Neural cell (in vitro differentiated cells): Measurements from ENCODE around the gene PPFIA1. TPM values are rescaled to one million over a fixed set of nuclear protein-coding genes. Genes with fewer than 3 reads are reported as not detected.
A peak's percentile ranks its signal among the peaks of the same experiment; 100 is the strongest.

Experiments used
- H2AFZ ChIP-seq: fragments of 200-600, 300-800 bp; sonication (generic), shearing (Covaris generic); 2 replicates; pipeline ENCODE4 v1.6.0; 2014; ENCODE audit warnings: low read depth, mild to moderate bottlenecking, antibody characterized with exemption, low read length, moderate library complexity
- H3F3A ChIP-seq: fragments of 200-600 bp; shearing (Covaris generic); 2 replicates; pipeline ENCODE4 v1.6.1; 2016; ENCODE audit warnings: mild to moderate bottlenecking, moderate library complexity, mixed read lengths, antibody characterized with exemption, low read length; ENCODE audit not compliant: insufficient read depth, poor library complexity, severe bottlenecking
- H3K27ac ChIP-seq: fragments of 200-600, 300-800 bp; sonication (generic), shearing (Covaris generic); 2 replicates; pipeline ENCODE4 v1.5.1; 2014; ENCODE audit warnings: mild to moderate bottlenecking, low read length, moderate library complexity
- H3K27me3 ChIP-seq: fragments of 300-800, 200-600 bp; sonication (generic), shearing (Covaris generic); 2 replicates; pipeline ENCODE4 v1.6.0; 2014; ENCODE audit warnings: mild to moderate bottlenecking, low read depth, low read length, moderate library complexity; ENCODE audit not compliant: insufficient read depth
- H3K36me3 ChIP-seq: fragments of 300-800, 200-600 bp; sonication (generic), shearing (Covaris generic); 2 replicates; pipeline ENCODE4 v1.5.1; 2014; ENCODE audit warnings: mild to moderate bottlenecking, antibody characterized with exemption, low read length, moderate library complexity; ENCODE audit not compliant: insufficient read depth
- H3K4me2 ChIP-seq: fragments of 300-800, 200-600 bp; sonication (generic), shearing (Covaris generic); 2 replicates; pipeline ENCODE4 v1.6.0; 2014; ENCODE audit warnings: mild to moderate bottlenecking, low read length
- H3K4me3 ChIP-seq: fragments of 300-800, 200-600 bp; sonication (generic), shearing (Covaris generic); 2 replicates; pipeline ENCODE4 v1.5.1; 2014; ENCODE audit warnings: mild to moderate bottlenecking, low read length, moderate library complexity
- H3K79me2 ChIP-seq: fragments of 200-600 bp; shearing (Covaris generic); replicated peaks from 2 replicates; pipeline ENCODE4 v1.6.0; 2014; ENCODE audit warnings: mild to moderate bottlenecking, low read length, moderate library complexity; ENCODE audit not compliant: insufficient read depth
- H3K9ac ChIP-seq: fragments of 300-800, 200-600 bp; sonication (generic), shearing (Covaris generic); 2 replicates; pipeline ENCODE4 v1.6.1; 2016; ENCODE audit warnings: mild to moderate bottlenecking, low read length, mixed read lengths
- H3K9me2 ChIP-seq: fragments of 200-600 bp; shearing (Covaris generic); 2 replicates; pipeline ENCODE4 v1.6.1; 2016; ENCODE audit warnings: mild to moderate bottlenecking, low read length, mixed read lengths; ENCODE audit not compliant: insufficient read depth
- H3K9me3 ChIP-seq: fragments of 200-600, 300-800 bp; sonication (generic), shearing (Covaris generic); 2 replicates; pipeline ENCODE4 v1.6.1; 2016; ENCODE audit warnings: mild to moderate bottlenecking, mixed run types, low read length, moderate library complexity, mixed read lengths
- H4K20me1 ChIP-seq: fragments of 200-600 bp; shearing (Covaris generic); 2 replicates; pipeline ENCODE4 v1.6.1; 2016; ENCODE audit warnings: mild to moderate bottlenecking, mixed run types; ENCODE audit not compliant: insufficient read depth
- CTCF ChIP-seq: fragments of 450-650 bp; IDR thresholded peaks from 2 replicates; pipeline ENCODE4 v1.5.1; 2014; ENCODE audit warnings: antibody characterized with exemption, mild to moderate bottlenecking, moderate library complexity; ENCODE audit not compliant: poor library complexity, severe bottlenecking
- EP300 ChIP-seq: fragments of 450-650 bp; conservative IDR thresholded peaks from 2 replicates; pipeline ENCODE4 v1.6.1; 2014; ENCODE audit warnings: antibody characterized with exemption, mild to moderate bottlenecking, moderate library complexity; ENCODE audit not compliant: poor library complexity, severe bottlenecking
- EZH2 ChIP-seq: fragments of 200-600, 300-800 bp; shearing (Covaris generic), sonication (generic); IDR thresholded peaks from 2 replicates; pipeline ENCODE4 v1.6.1; 2014; ENCODE audit warnings: antibody characterized with exemption, low read length, borderline replicate concordance, mild to moderate bottlenecking; ENCODE audit not compliant: insufficient read depth, poor library complexity, severe bottlenecking
- MXI1 ChIP-seq: fragments of 450-650 bp; conservative IDR thresholded peaks from 2 replicates; pipeline ENCODE4 v1.6.1; 2014; ENCODE audit warnings: antibody characterized with exemption, mild to moderate bottlenecking; ENCODE audit not compliant: poor library complexity, severe bottlenecking
- POLR2AphosphoS5 ChIP-seq: IDR thresholded peaks from 2 replicates; pipeline ENCODE4 v1.6.1; 2012
- RAD21 ChIP-seq: fragments of 450-650 bp; conservative IDR thresholded peaks from 2 replicates; pipeline ENCODE4 v1.6.1; 2014; ENCODE audit warnings: antibody characterized with exemption, mild to moderate bottlenecking, moderate library complexity
- REST ChIP-seq: IDR thresholded peaks from 2 replicates; pipeline ENCODE4 v1.6.1; 2012; ENCODE audit warnings: borderline replicate concordance
- SMC3 ChIP-seq: fragments of 450-650 bp; conservative IDR thresholded peaks from 2 replicates; pipeline ENCODE4 v1.6.1; 2014; ENCODE audit warnings: antibody characterized with exemption, mild to moderate bottlenecking, moderate library complexity; ENCODE audit not compliant: poor library complexity
- TAF1 ChIP-seq: IDR thresholded peaks from 2 replicates; pipeline ENCODE4 v1.6.1; 2012; ENCODE audit warnings: low read depth
- polyA plus RNA-seq: library from polyadenylated mRNA; depleted of rRNA; stranded (reverse); fragments of >200 nt; gene quantifications from 2 replicates; pipeline ENCODE4 v1.2.3, GENCODE V29; 2014

Gene PPFIA1
- polyA plus RNA-seq, 1 donor from 2014 or later: 48.9 TPM

- H3F3A ChIP-seq: no peaks in the 10 kb centered on the region
- H3K36me3 ChIP-seq: no peaks in the 10 kb centered on the region
- H3K9me2 ChIP-seq: no peaks in the 10 kb centered on the region
- H4K20me1 ChIP-seq: no peaks in the 10 kb centered on the region
- peak overlapping the region; percentile 45 for H2AFZ ChIP-seq
- no peak for TF ChIP-seq CTCF
- TF ChIP-seq TAF1: no peak
- TF ChIP-seq SMC3: no peak
- TF ChIP-seq EZH2: no peak
- no peak for TF ChIP-seq EP300
- TF ChIP-seq POLR2AphosphoS5: no peak
- no peak for TF ChIP-seq REST
- TF ChIP-seq RAD21: no peak
- TF ChIP-seq MXI1: no peak
- H3K9me3 ChIP-seq: no peaks in the 10 kb centered on the region
- H3K27me3 ChIP-seq: no peaks in the 10 kb centered on the region
- H3K9ac ChIP-seq: peak overlapping the region; percentile 83
- H3K79me2 ChIP-seq: peaks cover 45% of the 10 kb centered on the region
- H3K27ac ChIP-seq: peak overlapping the region; percentile 45
- H3K4me3 ChIP-seq: peak overlapping the region; percentile 93
- H3K4me2 ChIP-seq: peak overlapping the region; percentile 60
Observed at GRCh38 chr11:70398834-70399680, 128.6 kb downstream of the PPFIA1 start.

DNA sequence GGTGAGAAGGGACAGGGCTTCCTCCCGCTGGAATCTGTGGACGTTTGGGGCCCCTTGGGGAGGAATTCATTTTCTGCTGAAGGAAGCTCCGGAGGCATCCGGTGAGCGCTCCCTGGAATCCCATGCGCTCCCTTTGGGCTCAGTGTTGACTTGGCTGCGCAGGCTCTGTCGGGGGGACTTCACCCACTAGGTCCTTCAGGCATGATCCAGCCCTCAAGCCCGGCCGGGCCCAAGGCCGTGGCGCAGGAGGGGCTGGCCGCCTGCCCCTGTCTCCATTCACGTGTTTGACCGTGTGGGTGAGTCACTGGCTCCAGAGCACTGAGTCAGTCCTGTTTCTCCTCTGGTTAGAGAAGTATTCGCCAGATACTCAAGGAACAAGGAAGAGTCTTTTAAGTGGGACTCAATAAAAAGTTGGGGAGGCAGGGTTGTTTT, 129.2 kb downstream of the PPFIA1 start:
- H2AFZ ChIP-seq: no peak overlapping the region
- H3K79me2 ChIP-seq: peaks cover 52% of the 10 kb centered on the region
- H3K4me2 ChIP-seq: peak overlapping the region; percentile 60
- no peaks in the 10 kb centered on the region for H3K36me3 ChIP-seq
- H3K27me3 ChIP-seq: no peaks in the 10 kb centered on the region
- H4K20me1 ChIP-seq: no peaks in the 10 kb centered on the region
- TF ChIP-seq SMC3: no peak
- TF ChIP-seq CTCF: no peak
- TF ChIP-seq MXI1: no peak
- no peak for TF ChIP-seq EP300
- no peak for TF ChIP-seq EZH2
- TF ChIP-seq REST: no peak
- TF ChIP-seq TAF1: no peak
- TF ChIP-seq POLR2AphosphoS5: no peak
- TF ChIP-seq RAD21: no peak
- no peaks in the 10 kb centered on the region for H3K9me3 ChIP-seq
- peak overlapping the region; percentile 93 for H3K4me3 ChIP-seq
- no peaks in the 10 kb centered on the region for H3F3A ChIP-seq
- H3K9me2 ChIP-seq: no peaks in the 10 kb centered on the region
- no peak overlapping the region for H3K27ac ChIP-seq
- H3K9ac ChIP-seq: peak overlapping the region; percentile 83
